HG03139 (cell line): ENCODE results near the gene TXLNB.

ENCODE experiments used
- ATAC-seq: cut with Tn5 transposase; IDR thresholded peaks from one replicate; pipeline ENCODE4 v1.9.1; 2021; ENCODE audit not compliant: unreplicated experiment

The TXLNB gene

DNA sequence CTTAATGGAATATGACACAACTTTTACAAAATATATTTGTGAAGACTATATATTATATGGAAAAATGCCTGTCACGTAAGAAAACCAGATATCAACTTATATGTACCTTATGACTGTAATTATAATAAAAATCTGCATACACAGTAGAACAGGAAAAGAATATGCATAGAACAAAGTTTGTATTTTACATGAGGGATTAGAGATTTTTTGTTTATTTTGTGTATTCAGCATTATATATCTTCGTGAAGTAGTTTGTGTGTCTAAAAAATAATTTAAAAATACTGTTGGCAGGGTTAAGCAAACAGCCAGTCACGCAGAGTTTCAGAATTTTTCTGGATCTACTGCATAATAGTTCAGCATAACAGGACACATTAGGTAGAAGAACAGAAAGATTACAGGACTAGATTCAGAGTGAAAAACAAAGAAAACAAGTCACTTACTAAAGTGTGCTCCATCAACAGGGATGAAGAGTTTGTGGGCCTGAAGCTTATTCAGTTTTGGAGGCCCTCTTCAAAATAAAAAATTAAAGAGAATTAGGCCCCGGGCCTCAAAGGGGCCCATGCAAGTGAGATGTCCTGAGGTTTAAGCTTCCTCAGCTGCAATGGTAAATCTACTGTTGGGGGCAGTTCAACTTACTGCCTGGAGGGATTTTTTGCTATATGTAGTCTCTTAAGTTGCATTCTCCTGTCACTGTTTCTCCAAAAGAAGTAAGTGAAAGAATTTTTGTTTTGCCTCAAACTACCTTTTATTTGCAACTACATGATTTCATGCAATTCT is 16.3 kb downstream of the TXLNB start:
- ATAC-seq, result no peak

DNA sequence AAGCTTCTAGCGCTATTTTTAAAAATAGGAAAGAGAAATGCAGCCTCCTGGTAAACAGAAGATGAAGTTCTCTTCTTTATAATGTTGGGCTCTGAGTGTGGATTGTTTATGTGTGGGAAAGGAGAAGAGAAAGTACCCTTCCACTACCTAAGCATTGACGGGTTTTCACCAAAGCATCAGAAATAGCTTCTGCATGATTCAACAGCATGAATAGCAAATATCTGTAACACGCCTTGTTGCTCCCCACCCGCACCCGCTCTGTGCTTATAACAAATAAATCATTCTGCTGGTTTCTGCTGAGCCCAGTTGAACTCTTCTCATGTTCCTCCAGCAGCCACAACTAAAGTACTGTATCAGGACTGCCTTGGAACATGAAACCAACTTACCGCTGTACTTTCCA is 20.7 kb downstream of the TXLNB start:
- ATAC-seq, result peak; percentile 64

DNA sequence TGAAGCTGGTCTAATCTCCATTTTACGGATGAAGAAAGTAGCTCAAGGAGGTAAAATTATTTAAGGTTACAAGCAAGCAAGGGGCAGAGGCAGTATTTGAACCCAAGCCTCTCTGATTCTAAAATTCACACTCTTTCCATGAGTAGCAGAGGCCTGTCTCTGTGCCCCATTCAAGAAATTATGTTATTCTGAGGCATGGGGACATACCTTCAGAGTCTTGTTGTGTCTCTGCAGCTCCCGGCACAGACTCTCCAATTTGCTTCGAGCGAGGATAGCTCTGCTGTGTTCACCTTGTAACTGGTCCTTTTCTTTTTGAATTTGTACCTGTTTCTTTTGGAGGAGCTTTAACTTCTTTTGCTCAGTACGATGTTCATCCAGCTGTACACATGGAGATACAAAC is 21.5 kb downstream of the TXLNB start:
- no peak for ATAC-seq

DNA sequence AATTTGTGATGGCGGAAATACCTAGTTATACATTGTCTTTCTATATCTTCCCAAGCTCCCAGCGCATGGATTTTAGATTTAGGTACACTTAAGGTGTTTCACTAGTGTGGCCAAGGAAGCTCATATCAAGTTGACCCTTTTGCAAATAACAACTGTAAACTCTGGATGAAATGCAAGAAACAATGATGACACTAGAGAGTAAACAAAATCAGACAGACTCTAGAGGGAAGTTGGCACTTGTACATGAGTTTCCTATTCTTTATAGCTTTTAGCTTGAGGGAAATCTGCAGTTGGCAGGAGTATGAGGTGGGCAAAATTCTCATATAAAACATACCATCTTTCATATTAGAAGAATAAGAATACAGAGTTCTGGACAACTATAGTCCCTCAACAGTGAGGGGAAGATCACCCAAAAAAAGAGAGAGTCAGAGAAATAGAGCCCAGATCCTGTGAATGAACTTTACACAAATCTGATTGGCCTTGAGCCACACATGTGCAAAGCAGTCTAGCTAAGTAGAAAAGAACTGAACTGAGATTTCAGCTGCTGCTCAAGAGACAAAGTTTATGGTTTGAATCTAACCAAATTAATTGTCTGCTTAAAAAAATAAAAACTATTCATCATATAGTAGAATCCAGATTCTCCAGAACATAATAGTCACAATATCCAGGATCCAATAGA is 26.1 kb downstream of the TXLNB start:
- ATAC-seq, result no peak

DNA sequence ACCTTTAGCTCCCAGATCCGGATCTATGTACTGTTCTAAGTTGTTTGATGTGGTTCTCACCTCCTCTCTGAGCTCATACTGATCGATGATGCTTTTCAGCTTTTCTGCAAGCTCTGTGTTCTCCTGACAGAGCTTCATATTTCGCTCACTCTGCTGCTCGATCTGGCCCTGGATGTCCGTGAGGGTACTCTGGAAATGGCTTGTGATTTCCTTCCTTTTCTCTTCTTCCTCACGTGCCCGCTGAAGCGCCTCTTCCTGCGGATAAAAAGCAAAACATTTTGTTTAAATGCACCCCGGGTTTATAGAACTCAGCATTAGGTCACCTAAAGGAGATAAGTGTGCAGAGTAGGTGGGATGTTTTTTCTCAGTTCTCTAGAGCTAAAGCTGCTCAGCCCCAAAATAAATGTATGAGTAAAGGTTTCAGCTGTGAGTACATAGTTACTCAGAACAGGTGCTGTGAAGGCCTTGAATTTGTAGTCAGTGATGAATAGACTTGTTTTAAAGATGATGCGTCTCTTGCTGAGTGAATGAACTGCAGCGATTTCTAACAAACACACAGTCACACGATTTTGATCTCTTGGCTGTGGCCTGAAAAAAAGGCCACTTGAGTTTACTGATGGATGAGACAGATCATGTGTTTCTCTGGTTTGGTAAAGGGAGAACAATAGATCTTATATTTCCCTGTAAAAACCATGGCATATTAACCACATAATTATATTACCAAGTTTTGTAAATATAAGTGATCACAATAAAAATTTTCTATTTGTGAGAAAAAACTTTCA is 29.1 kb downstream of the TXLNB start:
- no peak for ATAC-seq

DNA sequence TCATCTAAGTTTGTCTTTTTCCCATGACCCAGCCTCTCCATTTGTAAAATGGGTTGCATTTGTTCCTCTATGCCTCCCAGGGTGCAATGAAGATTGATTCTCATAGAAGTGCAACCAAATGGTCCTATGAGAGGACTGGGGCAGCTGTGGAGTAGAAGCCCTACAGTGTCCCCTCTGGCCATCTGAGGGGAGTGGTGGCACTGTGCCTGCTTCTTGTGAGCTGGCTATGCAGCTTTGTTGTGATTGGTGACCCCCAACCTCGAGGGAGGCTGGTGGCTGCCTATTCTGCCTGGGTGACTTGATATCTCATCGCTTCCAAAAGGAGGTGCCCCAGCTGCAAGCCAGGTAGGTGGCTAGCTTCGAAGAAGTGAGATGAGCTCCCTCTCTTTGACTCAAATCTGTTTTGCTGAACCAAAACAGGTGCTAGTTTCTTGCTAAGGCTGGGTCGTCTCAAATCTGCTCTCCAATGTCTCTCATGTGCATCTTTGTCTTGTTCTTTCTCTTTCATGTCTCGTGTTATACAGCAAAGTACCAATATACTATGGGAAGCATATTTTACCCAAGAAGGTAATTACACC is 33.9 kb downstream of the TXLNB start:
- no peak for ATAC-seq

DNA sequence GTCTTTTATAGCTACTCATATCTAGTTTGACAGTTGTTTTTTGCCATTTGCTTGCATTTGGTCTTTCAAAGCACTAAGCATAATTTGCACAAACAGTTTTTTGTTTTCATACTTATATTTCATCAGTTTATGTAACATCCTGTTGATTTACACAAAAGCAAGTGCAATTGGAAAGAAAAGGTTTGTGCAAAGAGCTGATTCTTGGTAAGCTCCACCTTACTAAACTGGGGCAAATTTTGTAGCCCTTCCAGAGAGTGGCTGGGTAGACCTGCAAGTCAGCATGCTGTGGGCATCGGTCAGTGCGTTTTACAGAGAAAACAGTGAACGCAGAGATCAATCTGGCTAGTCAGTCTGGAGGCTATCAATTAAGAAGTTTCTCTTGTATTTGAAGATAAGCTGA is 34.5 kb downstream of the TXLNB start:
- no peak for ATAC-seq

DNA sequence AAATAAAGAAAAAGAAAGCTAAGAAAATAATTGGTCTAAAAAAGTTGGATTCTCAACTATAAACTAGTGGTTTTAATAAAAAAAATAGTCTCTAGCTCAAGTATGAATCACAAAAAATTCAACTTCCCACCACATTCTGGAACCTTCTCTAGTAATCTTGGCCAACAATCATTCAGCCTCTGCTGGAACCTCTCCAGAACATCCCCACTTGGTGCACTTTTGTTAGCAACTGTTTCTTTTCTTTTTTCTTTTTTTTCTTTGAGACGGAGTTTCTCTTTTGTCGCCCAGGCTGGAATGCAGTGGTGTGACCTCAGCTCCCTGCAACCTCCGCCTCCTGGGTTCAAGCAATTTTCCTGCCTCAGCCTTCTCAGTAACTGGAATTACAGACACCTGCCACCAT is 35.7 kb downstream of the TXLNB start:
- ATAC-seq, result no peak

DNA sequence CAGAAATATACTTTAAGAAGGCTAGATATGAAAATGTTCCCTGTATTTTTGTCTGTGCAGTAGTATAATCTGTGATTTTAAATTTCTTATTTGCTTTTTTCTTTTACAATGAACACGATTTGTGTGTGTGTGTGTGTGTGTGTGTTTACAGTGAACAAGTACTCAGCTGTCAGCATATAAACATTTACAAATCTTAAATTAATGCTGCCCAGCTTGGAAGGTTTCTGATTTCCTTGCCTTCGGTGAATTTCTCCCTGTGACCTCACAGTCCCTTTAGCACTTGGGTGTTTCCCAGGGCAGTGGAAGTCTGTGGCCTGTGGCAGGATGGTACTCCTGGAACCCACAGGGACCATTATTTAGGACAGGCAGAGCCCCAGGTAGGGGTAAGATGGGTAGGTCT is 37.6 kb downstream of the TXLNB start:
- no peak for ATAC-seq

DNA sequence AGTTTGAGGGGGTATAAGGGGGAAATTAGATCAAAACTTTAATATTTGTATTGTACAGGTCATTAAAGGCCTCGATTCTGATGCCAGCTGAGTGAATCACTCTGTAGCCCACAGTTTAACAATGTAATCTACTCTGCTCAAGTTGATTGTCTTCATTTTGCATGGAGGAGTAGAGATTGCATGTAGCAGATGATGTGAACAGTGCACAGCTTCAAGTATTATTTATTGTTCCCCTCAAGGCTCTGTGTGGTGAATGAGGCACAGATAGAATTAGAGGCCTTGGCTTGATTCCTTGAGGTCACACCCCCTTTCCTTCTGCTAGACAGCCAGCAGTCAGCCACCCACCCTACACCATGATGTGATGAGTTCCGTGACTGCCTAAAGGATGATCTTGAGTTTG is 38.1 kb downstream of the TXLNB start:
- ATAC-seq, result no peak

DNA sequence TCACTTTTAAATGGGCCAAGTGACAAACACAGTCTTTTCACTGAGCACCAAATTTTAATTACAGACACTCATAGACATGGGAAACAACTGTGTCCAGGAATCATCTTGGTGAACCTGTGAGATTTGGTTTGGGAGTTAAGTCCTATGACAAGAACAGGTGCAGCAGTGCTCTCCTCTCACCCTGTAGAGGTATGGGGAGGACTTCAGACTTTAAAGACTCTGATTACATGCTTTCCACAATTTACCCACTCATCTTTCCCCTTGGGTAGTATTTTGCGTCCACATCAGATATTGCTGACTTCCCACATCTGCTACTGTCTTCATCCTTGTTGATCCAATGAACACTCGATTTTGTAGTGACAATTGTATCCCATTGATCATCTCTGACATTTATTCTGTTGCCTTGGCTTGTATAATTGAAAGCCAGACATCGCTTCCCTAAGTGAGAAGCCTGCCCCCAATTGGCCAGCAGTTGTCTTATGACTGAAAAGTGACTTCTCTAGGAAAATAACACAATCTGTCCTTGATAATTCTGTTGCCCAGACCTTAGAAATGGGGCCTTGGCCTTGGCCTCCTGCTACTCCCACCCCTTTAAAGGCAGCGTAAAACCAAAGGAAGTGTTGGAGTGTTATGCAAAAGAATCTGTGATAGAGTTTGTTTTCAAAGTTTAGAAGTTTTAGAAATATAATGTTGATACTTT is 40.0 kb downstream of the TXLNB start:
- no peak for ATAC-seq

DNA sequence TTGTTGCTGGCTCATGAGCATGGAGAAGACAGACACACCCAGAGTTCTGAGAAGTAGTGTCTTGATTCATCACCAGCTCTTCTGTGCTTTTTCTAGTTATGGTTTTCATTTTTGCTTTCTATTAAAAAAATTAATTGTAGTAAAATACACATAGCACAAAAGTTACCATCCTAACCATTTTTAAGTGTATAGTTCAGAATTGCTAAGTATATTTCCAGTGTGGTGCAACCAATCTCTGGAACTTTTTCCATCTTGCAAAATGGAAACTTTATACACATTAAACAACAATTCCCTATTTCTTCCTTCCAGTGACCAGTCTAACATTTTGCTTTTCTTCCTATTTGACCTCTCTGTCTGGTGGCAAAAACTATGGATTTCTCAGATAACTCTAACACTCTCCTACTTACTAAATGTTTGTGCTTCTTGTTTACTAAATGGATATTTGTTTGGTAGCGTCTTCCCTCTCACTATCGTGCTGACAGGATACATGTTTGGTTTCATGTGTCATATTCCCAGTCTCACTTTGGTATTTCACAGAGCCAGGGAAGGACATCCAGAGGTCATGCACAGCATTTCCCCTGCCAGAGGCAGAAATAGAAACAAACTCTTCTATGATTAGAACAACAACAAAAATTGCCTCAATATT is 40.6 kb downstream of the TXLNB start:
- no peak for ATAC-seq

DNA sequence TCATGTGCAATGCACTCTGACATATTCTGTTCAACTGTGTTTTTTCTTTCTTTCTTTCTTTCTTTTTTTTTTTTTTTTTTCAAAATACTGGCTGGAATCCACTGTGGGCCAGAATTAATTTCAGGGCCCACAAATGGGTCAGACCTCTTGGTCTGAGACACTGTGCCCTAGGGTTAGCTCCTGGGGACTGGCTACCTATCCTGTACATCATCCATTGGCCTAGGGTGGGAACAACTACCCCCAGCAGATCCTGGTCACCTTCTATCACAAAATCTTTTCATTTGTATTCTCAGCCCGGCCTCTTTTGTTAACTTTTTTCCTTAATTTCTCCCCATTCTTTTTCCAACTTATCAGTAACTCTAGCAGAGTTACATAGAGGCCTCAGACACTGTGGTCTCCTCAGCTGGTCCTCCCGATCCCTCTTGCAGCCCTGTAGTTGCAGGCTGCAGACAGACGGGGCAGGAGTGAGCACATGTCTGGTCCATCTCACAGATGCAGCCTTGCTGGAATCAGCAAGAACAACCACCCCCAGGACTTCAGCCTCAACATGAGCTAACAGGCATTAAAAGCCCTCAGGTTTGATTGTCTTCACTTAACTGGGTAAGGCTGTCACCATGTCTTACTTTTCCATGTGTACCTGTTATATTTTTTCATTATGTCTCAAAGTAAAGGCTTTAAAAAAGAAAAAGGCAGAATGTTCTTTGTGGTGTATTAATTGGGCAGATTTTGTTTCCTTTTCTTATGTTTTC is 41.3 kb downstream of the TXLNB start:
- ATAC-seq, result peak; percentile 99

DNA sequence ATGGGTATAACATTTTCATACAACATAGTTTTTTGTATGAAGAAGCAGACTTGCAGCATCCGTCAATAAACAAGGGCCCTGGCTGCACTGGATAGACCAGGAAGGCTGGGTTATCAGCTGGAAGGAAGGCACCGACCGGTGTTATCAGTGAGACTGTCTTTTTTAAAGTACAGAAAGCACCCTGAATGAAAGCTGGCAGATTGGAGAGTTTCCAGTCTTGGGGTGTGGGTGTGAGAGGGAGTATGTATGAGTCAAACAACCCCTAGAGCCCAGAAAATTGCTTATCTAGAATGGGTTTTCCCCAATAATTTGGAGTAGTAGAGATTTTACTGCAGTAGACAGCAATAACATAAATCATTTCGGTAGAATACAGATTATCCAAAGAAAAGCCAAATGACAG is 42.4 kb downstream of the TXLNB start:
- no peak for ATAC-seq

DNA sequence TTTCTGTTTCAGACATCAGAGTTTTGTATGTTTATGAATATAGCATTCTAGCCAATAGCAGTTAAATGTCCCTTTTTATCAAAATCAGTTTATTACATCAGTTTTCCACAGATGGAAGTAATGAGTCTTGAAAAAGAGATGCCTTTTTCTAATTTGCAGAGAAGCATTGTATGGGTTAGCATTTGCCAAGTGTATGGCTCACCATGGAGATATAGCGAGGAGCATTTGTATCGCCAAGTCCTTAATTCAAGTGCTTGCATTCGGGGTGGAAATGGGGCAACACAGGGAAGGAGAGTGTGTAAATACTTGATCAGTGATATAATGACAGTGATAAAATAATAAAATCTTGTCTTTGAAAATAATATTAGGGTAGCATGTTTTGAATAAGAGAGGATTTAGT is 42.9 kb downstream of the TXLNB start:
- ATAC-seq, result no peak

DNA sequence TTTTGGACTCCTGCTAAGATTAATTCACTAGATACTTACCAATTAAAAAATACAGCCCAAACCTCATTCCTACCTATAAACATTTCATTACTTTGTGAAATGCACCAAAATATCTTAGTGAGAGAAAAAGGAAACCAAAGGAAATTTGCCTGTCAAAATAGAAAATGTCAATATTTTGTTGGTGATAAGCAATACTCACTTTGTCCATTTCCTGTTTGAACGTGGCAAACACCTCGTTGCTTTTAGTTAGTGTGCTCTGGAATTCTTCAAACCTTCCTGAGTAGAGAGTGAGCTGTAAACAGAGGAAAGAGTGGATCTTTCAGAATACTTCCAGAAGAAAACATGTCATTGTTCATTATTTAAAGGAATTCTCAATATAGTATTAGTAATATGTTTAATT is 44.2 kb downstream of the TXLNB start:
- no peak for ATAC-seq

DNA sequence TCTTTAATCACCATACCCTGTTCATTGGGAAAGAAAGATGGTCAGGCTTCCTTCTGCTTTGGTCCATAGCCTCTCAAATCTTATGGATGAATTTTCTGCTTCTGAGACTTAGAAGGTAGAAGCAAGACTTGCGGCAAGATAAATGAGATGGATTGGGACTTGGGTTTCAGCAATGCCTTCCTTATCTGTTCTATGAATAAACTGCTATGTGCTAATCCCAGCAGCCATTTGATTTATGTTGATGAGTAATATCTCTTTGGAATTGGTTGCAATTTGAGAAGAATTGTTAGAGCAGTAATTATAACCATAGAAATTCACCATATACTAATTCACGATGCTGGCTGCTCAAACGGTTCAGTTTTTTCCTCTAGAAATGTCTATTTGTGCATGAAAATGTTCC is 48.3 kb downstream of the TXLNB start:
- ATAC-seq, result no peak

DNA sequence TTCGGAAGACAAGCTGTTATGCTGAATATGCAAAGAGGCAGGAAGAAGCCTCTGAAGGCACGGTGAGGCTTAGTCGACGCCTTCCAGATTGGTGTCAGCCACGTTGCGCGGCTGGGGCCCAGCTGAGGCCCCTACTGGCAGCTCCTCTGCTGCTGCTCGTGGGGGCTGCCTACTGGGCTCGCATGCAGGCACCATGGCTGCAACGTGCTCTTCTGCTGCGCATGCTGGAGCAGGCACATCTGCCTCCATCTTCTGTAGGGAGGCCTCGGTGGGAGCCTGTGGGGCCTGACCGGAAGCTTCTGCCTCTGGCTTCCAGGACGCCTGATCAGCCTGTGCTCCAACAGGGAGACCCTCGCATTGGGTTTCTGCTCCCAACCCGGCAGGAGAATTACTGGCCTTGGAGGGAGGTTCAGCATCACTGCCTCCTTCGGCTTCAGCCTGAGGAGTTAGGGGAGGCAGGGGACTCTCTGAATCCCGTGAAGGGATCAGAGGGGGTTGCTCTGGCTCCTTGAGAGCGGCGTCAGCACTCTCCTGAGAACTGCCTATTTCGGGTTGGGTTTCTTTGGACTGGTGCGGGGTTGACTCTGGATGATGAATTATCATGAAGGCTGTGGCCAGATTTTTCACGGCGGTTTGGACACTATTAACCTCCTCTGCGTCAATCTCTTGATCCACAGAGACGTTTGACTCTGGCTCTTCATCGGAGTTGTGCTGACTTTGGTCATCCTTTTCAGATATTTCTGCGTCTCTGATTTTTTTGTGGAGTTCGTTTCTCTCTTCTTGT is 49.1 kb downstream of the TXLNB start:
- no peak for ATAC-seq
